HepG2 (cell line): ENCODE measurements around the gene PPP2R5C. TPM values are rescaled to one million over a fixed set of nuclear protein-coding genes. Genes with fewer than 3 reads are reported as not detected.
A peak's percentile ranks its signal among the peaks of the same experiment; 100 is the strongest.

Experiments
- ARID5B ChIP-seq: IDR thresholded peaks from 2 replicates; pipeline ENCODE4 v1.4.0; 2020; ENCODE audit warnings: mild to moderate bottlenecking, missing genetic modification reagents
- ATF7 ChIP-seq, 2 experiments: fragments of 450-650 bp in 1 of 2; sonication (generic) in 1 of 2; formaldehyde crosslinking in 1 of 2; IDR thresholded peaks; 2 replicates each; pipeline versions ENCODE4 v1.4.0 to v1.6.1; 2016 to 2020; ENCODE audit warnings: antibody characterized with exemption in 1 of 2, mild to moderate bottlenecking in 1 of 2, missing genetic modification reagents in 1 of 2
- HNF4A ChIP-seq: sonication (generic); formaldehyde crosslinking; IDR thresholded peaks from 2 replicates; pipeline ENCODE4 v1.4.0; 2020; ENCODE audit warnings: missing genetic modification reagents
- HNRNPH1 ChIP-seq: fragments of 200-400 bp; formaldehyde crosslinking; optimal IDR thresholded peaks from 2 replicates; pipeline ENCODE3; 2017; ENCODE audit warnings: mild to moderate bottlenecking, low read depth, low read length
- HNRNPLL ChIP-seq: fragments of 200-400 bp; formaldehyde crosslinking; IDR thresholded peaks from 2 replicates; pipeline ENCODE4 v1.6.1; 2017; ENCODE audit warnings: mild to moderate bottlenecking, low read depth, low read length; ENCODE audit not compliant: poor library complexity, severe bottlenecking
- KLF15 ChIP-seq: sonication (generic); formaldehyde crosslinking; IDR thresholded peaks from 2 replicates; pipeline ENCODE4 v1.8.1; 2023; ENCODE audit warnings: borderline replicate concordance, mild to moderate bottlenecking, inconsistent platforms, missing genetic modification reagents, mixed read lengths
- NONO ChIP-seq, 2 experiments: fragments of 450-650 bp in 1 of 2; sonication (generic) in 1 of 2; formaldehyde crosslinking in 1 of 2; IDR thresholded peaks in 1 of 2; conservative IDR thresholded peaks in 1 of 2; 2 replicates each; pipeline versions ENCODE4 v1.6.1 to v1.8.0; 2017 to 2022; ENCODE audit warnings: mild to moderate bottlenecking in 1 of 2, missing genetic modification reagents in 1 of 2, moderate library complexity in 1 of 2
- POLR2G ChIP-seq: fragments of 200-400 bp; formaldehyde crosslinking; IDR thresholded peaks from 2 replicates; pipeline ENCODE4 v1.6.1; 2018; ENCODE audit warnings: mild to moderate bottlenecking, low read depth, low read length, moderate library complexity
- RCOR2 ChIP-seq: IDR thresholded peaks from 2 replicates; pipeline ENCODE4 v1.6.1; 2016; ENCODE audit warnings: missing biosample characterization, missing genetic modification reagents
- RXRA ChIP-seq: sonication (generic); formaldehyde crosslinking; IDR thresholded peaks from 2 replicates; pipeline ENCODE4 v1.5.1; 2020; ENCODE audit warnings: missing genetic modification reagents
- ZNF318 ChIP-seq: sonication (generic); formaldehyde crosslinking; IDR thresholded peaks from 2 replicates; pipeline ENCODE4 v1.4.0; 2020; ENCODE audit warnings: mild to moderate bottlenecking, missing genetic modification reagents
- ZNF451 ChIP-seq: sonication (generic); formaldehyde crosslinking; IDR thresholded peaks from 2 replicates; pipeline ENCODE4 v1.5.0; 2020; ENCODE audit warnings: mild to moderate bottlenecking, missing genetic modification reagents
- ZNF556 ChIP-seq: sonication (generic); formaldehyde crosslinking; IDR thresholded peaks from 2 replicates; pipeline ENCODE4 v1.4.0; 2020; ENCODE audit warnings: mild to moderate bottlenecking, missing genetic modification reagents, borderline replicate concordance
- polyA plus RNA-seq, 8 experiments: library from polyadenylated mRNA; depleted of rRNA in 3 of 8; stranded (reverse) in 7 of 8; unstranded in 1 of 8; fragments of >200 nt; fragmentation: Illumina TruSeq in 4 of 8; extraction: Trizol in 4 of 8; gene quantifications; 2 replicates each; pipeline versions ENCODE4 v1.2.1 to v1.2.3, GENCODE V29; 2011 to 2016; ENCODE audit warnings: low read depth in 4 of 8, missing spikeins in 1 of 8, mixed read lengths in 1 of 8; ENCODE audit not compliant: insufficient read depth in 1 of 8
- total RNA-seq, 5 experiments: library from RNA; depleted of rRNA; stranded (reverse); fragments of >200 nt; fragmentation: Illumina TruSeq; extraction: Trizol; gene quantifications; 2 replicates each; pipeline ENCODE4 v1.2.3, GENCODE V29; 2016; ENCODE audit warnings: low read depth in 1 of 5
- TF ChIP-seq, protein P1 (sequence below): sonication (generic); formaldehyde crosslinking; IDR thresholded peaks from 2 replicates; pipeline ENCODE4 v1.8.0; 2022; ENCODE audit warnings: missing genetic modification reagents, mild to moderate bottlenecking, inconsistent platforms, borderline replicate concordance

The PPP2R5C gene
- total and polyA plus RNA-seq, 2 of the 13 experiments (the other 11 are each of a cell fraction or from before 2014, with no cell fraction given): 74.3 to 78.5 TPM

DNA sequence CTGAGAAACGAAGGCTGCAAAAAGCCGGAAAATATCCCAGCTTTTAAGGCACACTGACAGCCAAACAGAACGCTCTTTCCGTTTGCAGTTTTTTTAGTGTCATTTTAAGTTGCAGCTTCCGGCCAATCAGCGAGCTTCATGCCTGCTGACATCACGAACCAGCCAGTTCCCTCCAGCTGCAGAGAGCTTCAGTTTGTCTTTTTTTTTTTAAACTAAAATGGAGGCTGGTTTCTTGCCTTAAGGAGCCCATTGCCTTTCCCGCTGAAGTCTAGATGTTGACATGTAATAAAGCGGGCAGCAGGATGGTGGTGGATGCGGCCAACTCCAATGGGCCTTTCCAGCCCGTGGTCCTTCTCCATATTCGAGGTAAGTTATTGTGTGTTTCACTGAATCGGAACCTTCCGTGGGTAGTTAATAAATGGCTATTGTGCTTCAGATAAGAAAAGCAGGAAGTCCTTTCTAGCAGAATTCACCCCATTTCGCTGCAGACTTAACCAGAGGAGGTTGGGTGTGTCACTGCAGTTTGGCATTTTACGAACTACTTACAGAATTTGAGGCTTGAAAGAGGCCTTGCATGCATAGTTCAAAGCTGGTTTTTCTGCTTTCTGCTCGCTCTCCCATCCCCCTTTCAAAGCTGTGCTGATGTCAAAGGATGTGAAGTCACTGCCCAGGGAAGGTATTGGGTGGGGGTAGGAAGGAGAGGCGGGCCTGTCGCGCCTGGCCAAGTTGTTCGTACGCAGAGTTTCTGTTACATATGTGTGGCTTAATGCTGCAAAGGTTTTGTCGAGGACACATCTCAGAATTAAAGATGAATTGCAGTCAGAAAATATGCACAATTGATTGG lies 48.4 kb downstream of the PPP2R5C start (continued):
- TF ChIP-seq NONO (IDR thresholded peaks at IDR 0.05) (no peak), NONO (CRISPR knock-in tag; conservative IDR thresholded peaks at IDR 0.05) (peak; percentile 40; the same call in 1 of the 2 replicates), HNRNPH1 (no peak), ATF7 (IDR thresholded peaks at IDR 0.05) (0 out of 2 replicates have a peak, but pooled peaks have one; percentile 10), ATF7 (CRISPR knock-in tag; IDR thresholded peaks at IDR 0.05) (peak; percentile 87), RCOR2 (no peak), ZNF556 (CRISPR knock-in tag) (no peak), HNF4A (no peak), ARID5B (CRISPR knock-in tag) (peak; percentile 44; the same call in 1 of the 2 replicates), POLR2G (peak; percentile 82), ZNF451 (CRISPR knock-in tag) (no peak), HNRNPLL (no peak), RXRA (CRISPR knock-in tag) (no peak), KLF15 (CRISPR knock-in tag) (no peak), ZNF318 (CRISPR knock-in tag) (no peak)
- TF ChIP-seq, protein P1, sequence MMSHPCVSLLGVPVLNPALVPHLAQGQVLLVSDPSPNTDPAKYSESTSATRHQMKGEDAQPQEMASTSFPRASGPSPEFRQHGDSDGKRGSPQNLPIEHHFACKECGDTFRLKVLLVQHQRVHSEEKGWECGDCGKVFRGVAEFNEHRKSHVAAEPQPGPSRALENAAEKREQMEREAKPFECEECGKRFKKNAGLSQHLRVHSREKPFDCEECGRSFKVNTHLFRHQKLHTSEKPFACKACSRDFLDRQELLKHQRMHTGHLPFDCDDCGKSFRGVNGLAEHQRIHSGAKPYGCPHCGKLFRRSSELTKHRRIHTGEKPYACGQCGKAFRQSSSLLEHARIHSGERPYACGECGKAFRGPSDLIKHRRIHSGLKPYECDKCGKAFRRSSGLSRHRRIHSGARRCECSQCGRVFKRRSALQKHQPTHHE (CRISPR knock-in tag): no peak
